ENCODE results near the gene BYSL. TPM values are rescaled to one million over a fixed set of nuclear protein-coding genes. Genes with fewer than 3 reads are reported as not detected.

Gene BYSL
- total and polyA plus RNA-seq, 9 of the 15 experiments (the other 6 are each of a cell fraction or from before 2014, with no cell fraction given), result 22.2 to 92.3 (median 53.4) TPM

DNA sequence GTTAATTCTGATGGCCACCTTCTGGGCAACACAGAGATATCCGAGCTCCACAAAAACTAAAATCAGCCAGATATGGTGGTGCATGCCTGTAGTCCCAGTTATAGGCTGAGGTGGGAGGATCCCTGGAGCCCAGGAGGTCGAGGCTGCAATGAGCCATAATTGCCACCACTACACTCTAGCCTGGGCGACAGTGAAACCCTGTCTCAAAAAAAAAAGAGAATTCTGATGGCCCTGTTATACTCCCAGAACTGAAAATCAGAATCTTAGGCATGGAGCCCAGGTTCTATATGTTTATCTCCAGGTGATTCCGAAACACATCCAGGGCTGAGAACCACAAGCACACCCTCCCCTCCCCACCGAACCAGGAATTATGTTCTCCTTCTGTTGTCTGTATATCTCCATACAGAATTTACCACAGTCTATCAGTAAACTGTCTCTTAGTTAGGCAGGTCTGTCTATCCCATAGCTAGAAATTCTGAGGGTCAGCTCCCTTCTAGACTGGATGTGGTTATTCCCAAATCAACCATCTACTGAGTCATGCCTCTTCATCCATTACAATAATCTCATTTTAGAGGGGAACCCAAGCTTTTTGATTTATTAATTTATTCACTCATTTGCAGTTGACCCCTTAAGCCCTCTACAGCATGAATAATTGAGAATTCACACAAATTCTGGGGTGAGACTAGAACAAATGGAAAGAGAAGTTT, 45.1 kb downstream of the BYSL start (continued):
- TF ChIP-seq, protein P1, sequence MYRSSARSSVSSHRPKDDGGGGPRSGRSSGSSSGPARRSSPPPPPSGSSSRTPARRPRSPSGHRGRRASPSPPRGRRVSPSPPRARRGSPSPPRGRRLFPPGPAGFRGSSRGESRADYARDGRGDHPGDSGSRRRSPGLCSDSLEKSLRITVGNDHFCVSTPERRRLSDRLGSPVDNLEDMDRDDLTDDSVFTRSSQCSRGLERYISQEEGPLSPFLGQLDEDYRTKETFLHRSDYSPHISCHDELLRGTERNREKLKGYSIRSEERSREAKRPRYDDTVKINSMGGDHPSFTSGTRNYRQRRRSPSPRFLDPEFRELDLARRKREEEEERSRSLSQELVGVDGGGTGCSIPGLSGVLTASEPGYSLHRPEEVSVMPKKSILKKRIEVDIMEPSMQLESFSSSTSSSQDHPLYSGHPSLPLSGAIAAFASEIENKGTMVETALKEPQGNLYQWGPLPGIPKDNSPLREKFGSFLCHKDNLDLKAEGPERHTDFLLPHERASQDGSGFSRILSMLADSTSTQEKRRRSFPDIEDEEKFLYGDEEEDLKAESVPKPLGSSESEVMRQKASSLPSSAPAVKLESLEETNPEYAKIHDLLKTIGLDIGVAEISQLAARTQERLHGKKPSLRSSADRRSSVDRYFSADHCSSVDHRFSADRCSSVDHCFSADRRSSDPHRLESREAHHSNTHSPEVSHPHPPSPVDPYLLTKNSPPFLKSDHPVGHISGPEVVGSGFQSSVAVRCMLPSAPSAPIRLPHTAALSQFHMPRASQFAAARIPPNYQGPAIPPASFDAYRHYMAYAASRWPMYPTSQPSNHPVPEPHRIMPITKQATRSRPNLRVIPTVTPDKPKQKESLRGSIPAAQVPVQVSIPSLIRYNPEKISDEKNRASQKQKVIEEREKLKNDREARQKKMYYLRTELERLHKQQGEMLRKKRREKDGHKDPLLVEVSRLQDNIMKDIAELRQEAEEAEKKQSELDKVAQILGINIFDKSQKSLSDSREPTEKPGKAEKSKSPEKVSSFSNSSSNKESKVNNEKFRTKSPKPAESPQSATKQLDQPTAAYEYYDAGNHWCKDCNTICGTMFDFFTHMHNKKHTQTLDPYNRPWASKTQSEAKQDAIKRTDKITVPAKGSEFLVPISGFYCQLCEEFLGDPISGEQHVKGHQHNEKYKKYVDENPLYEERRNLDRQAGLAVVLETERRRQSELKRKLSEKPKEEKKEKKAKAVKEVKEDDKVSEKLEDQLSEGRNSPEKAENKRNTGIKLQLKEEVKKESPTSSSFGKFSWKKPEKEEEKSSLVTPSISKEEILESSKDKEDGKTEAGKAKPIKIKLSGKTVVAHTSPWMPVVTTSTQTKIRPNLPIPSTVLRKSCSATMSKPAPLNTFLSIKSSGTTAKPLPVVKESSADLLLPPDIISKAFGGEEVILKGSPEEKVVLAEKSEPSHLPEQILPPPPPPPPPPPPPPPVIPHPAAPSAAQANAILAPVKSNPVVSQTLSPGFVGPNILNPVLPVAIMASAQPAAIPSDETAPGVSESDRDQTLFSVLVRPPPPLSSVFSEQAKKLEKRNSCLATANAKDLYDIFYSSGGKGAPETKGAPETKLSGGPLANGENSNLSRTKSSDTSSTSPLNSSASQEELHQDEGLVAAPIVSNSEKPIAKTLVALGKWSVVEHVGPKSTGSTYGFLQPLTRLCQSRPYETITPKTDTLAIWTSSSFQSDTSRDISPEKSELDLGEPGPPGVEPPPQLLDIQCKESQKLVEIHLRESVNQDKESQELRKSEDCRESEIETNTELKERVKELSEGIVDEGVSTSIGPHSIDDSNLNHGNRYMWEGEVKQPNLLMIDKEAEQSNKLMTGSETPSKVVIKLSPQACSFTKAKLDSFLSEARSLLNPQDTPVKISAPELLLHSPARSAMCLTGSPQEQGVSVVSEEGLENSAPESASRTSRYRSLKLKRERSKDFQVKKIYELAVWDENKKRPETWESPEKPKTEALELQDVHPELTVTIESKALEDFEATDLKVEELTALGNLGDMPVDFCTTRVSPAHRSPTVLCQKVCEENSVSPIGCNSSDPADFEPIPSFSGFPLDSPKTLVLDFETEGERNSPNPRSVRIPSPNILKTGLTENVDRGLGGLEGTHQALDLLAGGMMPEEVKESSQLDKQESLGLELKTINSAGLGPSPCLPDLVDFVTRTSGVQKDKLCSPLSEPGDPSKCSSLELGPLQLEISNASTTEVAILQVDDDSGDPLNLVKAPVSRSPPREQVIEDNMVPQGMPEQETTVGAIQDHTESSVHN (IDR thresholded peaks at IDR 0.05; ENCODE audit: borderline replicate concordance in 1 of 2, low read depth in 1 of 2), result no peak
- 0 out of 2 replicates have a peak, but pooled peaks have one; percentile 6 for TF ChIP-seq NR2C1 (IDR thresholded peaks at IDR 0.05)
- TF ChIP-seq NR2C1 (tag; IDR thresholded peaks at IDR 0.05), result no peak
- TF ChIP-seq DACH1 (IDR thresholded peaks at IDR 0.05; ENCODE audit: partially characterized antibody), result peak; percentile 54
- TF ChIP-seq HMGN3 (IDR thresholded peaks at IDR 0.05; ENCODE audit: borderline replicate concordance, extremely low read depth, insufficient read length, low read depth, low read length), result no peak
- TF ChIP-seq RBM25 (IDR thresholded peaks at IDR 0.05; ENCODE audit: low read depth, low read length, severe bottlenecking), result no peak
- 0 out of 2 replicates have a peak, but pooled peaks have one; percentile 9 for TF ChIP-seq HCFC1 (IDR thresholded peaks at IDR 0.05; ENCODE audit: low read depth, low read length)
- peak; percentile 5 for TF ChIP-seq ZFP36 (IDR thresholded peaks at IDR 0.05; ENCODE audit: low read depth, low read length, partially characterized antibody)
- TF ChIP-seq ZNF23 (CRISPR knock-in tag; IDR thresholded peaks at IDR 0.05), result no peak
- no peak for TF ChIP-seq ZNF324 (CRISPR knock-in tag; IDR thresholded peaks at IDR 0.05)
- TF ChIP-seq, protein P2, sequence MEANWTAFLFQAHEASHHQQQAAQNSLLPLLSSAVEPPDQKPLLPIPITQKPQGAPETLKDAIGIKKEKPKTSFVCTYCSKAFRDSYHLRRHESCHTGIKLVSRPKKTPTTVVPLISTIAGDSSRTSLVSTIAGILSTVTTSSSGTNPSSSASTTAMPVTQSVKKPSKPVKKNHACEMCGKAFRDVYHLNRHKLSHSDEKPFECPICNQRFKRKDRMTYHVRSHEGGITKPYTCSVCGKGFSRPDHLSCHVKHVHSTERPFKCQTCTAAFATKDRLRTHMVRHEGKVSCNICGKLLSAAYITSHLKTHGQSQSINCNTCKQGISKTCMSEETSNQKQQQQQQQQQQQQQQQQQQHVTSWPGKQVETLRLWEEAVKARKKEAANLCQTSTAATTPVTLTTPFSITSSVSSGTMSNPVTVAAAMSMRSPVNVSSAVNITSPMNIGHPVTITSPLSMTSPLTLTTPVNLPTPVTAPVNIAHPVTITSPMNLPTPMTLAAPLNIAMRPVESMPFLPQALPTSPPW (CRISPR knock-in tag; IDR thresholded peaks at IDR 0.05), result peak; percentile 13; the same call in 1 of the 2 replicates
- TF ChIP-seq, protein P3, sequence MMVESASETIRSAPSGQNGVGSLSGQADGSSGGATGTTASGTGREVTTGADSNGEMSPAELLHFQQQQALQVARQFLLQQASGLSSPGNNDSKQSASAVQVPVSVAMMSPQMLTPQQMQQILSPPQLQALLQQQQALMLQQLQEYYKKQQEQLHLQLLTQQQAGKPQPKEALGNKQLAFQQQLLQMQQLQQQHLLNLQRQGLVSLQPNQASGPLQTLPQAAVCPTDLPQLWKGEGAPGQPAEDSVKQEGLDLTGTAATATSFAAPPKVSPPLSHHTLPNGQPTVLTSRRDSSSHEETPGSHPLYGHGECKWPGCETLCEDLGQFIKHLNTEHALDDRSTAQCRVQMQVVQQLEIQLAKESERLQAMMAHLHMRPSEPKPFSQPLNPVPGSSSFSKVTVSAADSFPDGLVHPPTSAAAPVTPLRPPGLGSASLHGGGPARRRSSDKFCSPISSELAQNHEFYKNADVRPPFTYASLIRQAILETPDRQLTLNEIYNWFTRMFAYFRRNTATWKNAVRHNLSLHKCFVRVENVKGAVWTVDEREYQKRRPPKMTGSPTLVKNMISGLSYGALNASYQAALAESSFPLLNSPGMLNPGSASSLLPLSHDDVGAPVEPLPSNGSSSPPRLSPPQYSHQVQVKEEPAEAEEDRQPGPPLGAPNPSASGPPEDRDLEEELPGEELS (CRISPR knock-in tag; IDR thresholded peaks at IDR 0.05; ENCODE audit: borderline replicate concordance), result no peak
- TF ChIP-seq BRD4 (IDR thresholded peaks at IDR 0.05), result 0 out of 2 replicates have a peak, but pooled peaks have one; percentile 2
- TF ChIP-seq RBBP5 (IDR thresholded peaks at IDR 0.05; ENCODE audit: borderline replicate concordance, insufficient read depth, low read length, poor library complexity, severe bottlenecking), result no peak
